HFFc6 (cell line): Measurements from ENCODE around the gene FBXL17. TPM values are rescaled to one million over a fixed set of nuclear protein-coding genes. Genes with fewer than 3 reads are reported as not detected.
"Not testable (repeated sequence)": the region's sequence is repeated elsewhere in the genome, so short reads cannot be mapped to it uniquely, and the experiment has no call there.

Source experiments
- DNase-seq: peaks from one replicate; pipeline ENCODE4 v3.0.0-alpha.2; 2018
- H3K27ac Mint-ChIP-seq: 2 replicates; pipeline ENCODE4 v1.8.0; 2020; ENCODE audit warnings: mild to moderate bottlenecking, mixed read lengths
- H3K27me3 Mint-ChIP-seq: 2 replicates; pipeline ENCODE4 v1.8.0; 2021; ENCODE audit warnings: mild to moderate bottlenecking, moderate library complexity, mixed read lengths; ENCODE audit not compliant: insufficient read depth
- H3K36me3 Mint-ChIP-seq: 2 replicates; pipeline ENCODE4 v1.8.0; 2021; ENCODE audit warnings: low read depth, mixed read lengths
- H3K4me1 Mint-ChIP-seq: 2 replicates; pipeline ENCODE4 v1.8.0; 2020; ENCODE audit warnings: low read depth, mixed read lengths
- H3K4me3 Mint-ChIP-seq: 2 replicates; pipeline ENCODE4 v1.8.0; 2020; ENCODE audit warnings: mild to moderate bottlenecking, moderate library complexity, mixed read lengths
- H3K9me3 Mint-ChIP-seq: 2 replicates; pipeline ENCODE4 v1.8.0; 2020; ENCODE audit warnings: mild to moderate bottlenecking, mixed read lengths
- CTCF ChIP-seq: fragments of 200-600 bp; sonication (generic); IDR thresholded peaks from 2 replicates; pipeline ENCODE4 v1.5.0; 2021; ENCODE audit warnings: antibody characterized with exemption, mild to moderate bottlenecking
- total RNA-seq, 6 experiments: library from RNA; stranded (reverse); fragmentation: NEBNext Ultra II Directional; extraction: Animal tissue kit (Norgen Biotek cat#: 25700); gene quantifications; 2 replicates in 1 of 6; 3 replicates in 5 of 6; pipeline ENCODE4 v1.2.3, GENCODE V29; 2021

Gene FBXL17
- total RNA-seq, 6 experiments from 2014 or later: 8.2 to 13.1 (median 10.8) TPM

DNA sequence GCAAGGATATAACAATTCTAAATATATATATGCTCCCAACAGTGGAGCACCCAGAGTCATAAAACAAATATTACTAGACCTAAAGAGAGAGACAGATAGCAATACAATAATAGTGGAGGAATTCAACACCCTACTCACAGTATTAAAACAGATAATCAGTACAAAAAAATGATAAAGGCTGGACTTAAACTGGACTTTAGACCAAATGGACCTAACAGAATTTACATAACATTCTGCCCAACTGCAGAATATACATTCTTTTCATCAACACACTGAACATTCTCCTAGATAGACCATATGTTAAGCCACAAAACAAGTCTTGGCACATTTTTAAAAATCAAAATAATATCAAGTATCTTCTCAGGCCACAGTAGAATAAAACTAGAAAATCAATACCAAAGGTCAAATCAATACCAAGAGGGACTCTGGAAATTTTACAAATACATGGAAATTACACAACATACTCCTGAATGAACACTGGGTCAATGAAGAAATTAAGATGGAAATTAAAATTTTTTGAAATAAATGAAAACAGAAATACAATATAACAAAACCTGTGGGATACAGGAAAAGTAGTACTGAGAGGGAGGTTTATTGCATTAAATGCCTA, 100.8 kb downstream of the FBXL17 start:
- H3K36me3 Mint-ChIP-seq: peaks cover 8% of the 10 kb centered on the region; the same call in 1 of the 2 replicates
- no peak overlapping the region for H3K4me3 Mint-ChIP-seq
- no peak for TF ChIP-seq CTCF
- peaks cover 8% of the 10 kb centered on the region for H3K4me1 Mint-ChIP-seq
- peaks cover 4% of the 10 kb centered on the region; the same call in 1 of the 2 replicates for H3K9me3 Mint-ChIP-seq
- no peak for DNase-seq
- H3K27ac Mint-ChIP-seq: no peak overlapping the region
- H3K27me3 Mint-ChIP-seq: no peaks in the 10 kb centered on the region

- no peak for TF ChIP-seq CTCF
- peaks cover 5% of the 10 kb centered on the region; the same call in 1 of the 2 replicates for H3K4me1 Mint-ChIP-seq
- H3K4me3 Mint-ChIP-seq: no peak overlapping the region
- H3K36me3 Mint-ChIP-seq: peaks cover 8% of the 10 kb centered on the region; the same call in 1 of the 2 replicates
- peaks cover 4% of the 10 kb centered on the region; the same call in 1 of the 2 replicates for H3K9me3 Mint-ChIP-seq
- no peak overlapping the region for H3K27ac Mint-ChIP-seq
- no peaks in the 10 kb centered on the region for H3K27me3 Mint-ChIP-seq
- DNase-seq: no peak
These were observed 101.7 kb downstream of the FBXL17 start for GRCh38 chr5:108280248-108280647.

- Mint-ChIP-seq H3K27ac (no peak overlapping the region), H3K36me3 (no peaks in the 10 kb centered on the region; the same call in 1 of the 2 replicates), H3K27me3 (no peaks in the 10 kb centered on the region), H3K4me3 (no peak overlapping the region), H3K9me3 (no peaks in the 10 kb centered on the region), H3K4me1 (no peaks in the 10 kb centered on the region)
- DNase-seq: no peak
- no peak for TF ChIP-seq CTCF
These were observed 103.3 kb downstream of the FBXL17 start for GRCh38 chr5:108278285-108279240.

- Mint-ChIP-seq H3K4me1 (no peaks in the 10 kb centered on the region), H3K27ac (no peak overlapping the region), H3K36me3 (no peaks in the 10 kb centered on the region)
These were observed 105.5 kb downstream of the FBXL17 start for GRCh38 chr5:108276187-108277050.

GRCh38 chr5:108274080-108274479, 107.8 kb downstream of the FBXL17 start:
- not testable (repeated sequence) for DNase-seq, H3K9me3 Mint-ChIP-seq, H3K27ac Mint-ChIP-seq, H3K4me1 Mint-ChIP-seq, H3K4me3 Mint-ChIP-seq, H3K36me3 Mint-ChIP-seq, H3K27me3 Mint-ChIP-seq

More at GRCh38 chr5:108276187-108277050, 105.5 kb downstream of the FBXL17 start:
- no peak for TF ChIP-seq CTCF
- Mint-ChIP-seq H3K27me3 (no peaks in the 10 kb centered on the region), H3K9me3 (no peaks in the 10 kb centered on the region), H3K4me3 (no peak overlapping the region)
- no peak for DNase-seq
